GM12878 (cell line): ENCODE measurements around the gene NPHS1. TPM values are rescaled to one million over a fixed set of nuclear protein-coding genes. Genes with fewer than 3 reads are reported as not detected.

Experiments
- ATAC-seq: fragments of 200-7000 bp; cut with Tn5 transposase; 3 replicates; pipeline ENCODE4 v1.9.1; 2020; ENCODE audit warnings: mild to moderate bottlenecking, moderate library complexity
- BruUV-seq: library from RNA; stranded (reverse); fragments of 400-500 nt; replicated peaks from 2 replicates; lab custom pipeline; 2021; lab: Mats Ljungman, UMichigan
- CTCF ChIA-PET: fragments of 300-600 bp; sonication (Branson Sonifier 250); formaldehyde crosslinking; extraction: SDS; loops from one replicate; lab custom pipeline; 2021; ENCODE audit warnings: inconsistent platforms; lab: Yijun Ruan, JAX
- POLR2A ChIA-PET: fragments of 350-600 bp; formaldehyde crosslinking; extraction: SDS; loops from one replicate; lab custom pipeline; 2021; ENCODE audit warnings: inconsistent platforms; lab: Charles Lee
- RAD21 ChIA-PET: fragments of 300-600 bp; sonication (Branson Sonifier 250); formaldehyde crosslinking; loops from one replicate; lab custom pipeline; 2023; ENCODE audit warnings: antibody characterized with exemption; ENCODE audit not compliant: unreplicated experiment; lab: Charles Lee
- SMC1A ChIA-PET: fragments of 300-600 bp; sonication (Branson Sonifier 250); formaldehyde crosslinking; loops from one replicate; lab custom pipeline; 2023; ENCODE audit not compliant: unreplicated experiment, uncharacterized antibody; lab: Charles Lee
- DNase-seq: peaks from one replicate; pipeline ENCODE4 v3.0.0-alpha.2; 2011; ENCODE audit warnings: low read depth, low spot score
- FAIRE-seq: peaks from 3 replicates; lab custom pipeline; 2011; peaks lifted over from hg19 to GRCh38; lab: Jason Lieb, UNC
- H2AFZ ChIP-seq: 2 replicates; pipeline ENCODE4 v1.6.0; 2011; ENCODE audit warnings: low read depth, low read length, control low read depth; ENCODE audit not compliant: control insufficient read depth
- H3K27ac ChIP-seq: 2 replicates; pipeline ENCODE4 v1.5.1; 2011; ENCODE audit warnings: control low read depth; ENCODE audit not compliant: control insufficient read depth, insufficient read depth
- H3K27me3 ChIP-seq, 2 experiments: replicated peaks in 1 of 2; 2 replicates each; pipeline versions ENCODE4 v1.6.0 to v1.6.1; 2011; ENCODE audit warnings: low read length in 1 of 2; ENCODE audit not compliant: control insufficient read depth in 2 of 2, insufficient read depth in 2 of 2
- H3K36me3 ChIP-seq, 2 experiments: 2 replicates each; pipeline ENCODE4 v1.5.1; 2011; ENCODE audit warnings: low read length in 1 of 2; ENCODE audit not compliant: control insufficient read depth in 2 of 2, insufficient read depth in 2 of 2
- H3K4me1 ChIP-seq: 2 replicates; pipeline ENCODE4 v1.6.1; 2011; ENCODE audit warnings: mild to moderate bottlenecking, low read length, moderate library complexity, mixed read lengths; ENCODE audit not compliant: control insufficient read depth, insufficient read depth
- H3K4me2 ChIP-seq: 2 replicates; pipeline ENCODE4 v1.6.0; 2011; ENCODE audit warnings: control low read depth; ENCODE audit not compliant: control insufficient read depth, insufficient read depth
- H3K4me3 ChIP-seq: fragments of 200-600 bp; sonication (generic); 2 replicates; pipeline ENCODE4 v1.5.1; 2016
- H3K79me2 ChIP-seq: 2 replicates; pipeline ENCODE4 v1.6.0; 2011; ENCODE audit warnings: low read length; ENCODE audit not compliant: control insufficient read depth, insufficient read depth
- H3K9ac ChIP-seq: 2 replicates; pipeline ENCODE4 v1.8.0; 2011; ENCODE audit warnings: low read length, control low read depth, mixed read lengths; ENCODE audit not compliant: control insufficient read depth, insufficient read depth
- H3K9me3 ChIP-seq: replicated peaks from 3 replicates; pipeline ENCODE4 v1.5.1; 2011; ENCODE audit warnings: mild to moderate bottlenecking, low read length; ENCODE audit not compliant: control insufficient read depth, insufficient read depth
- H4K20me1 ChIP-seq: 2 replicates; pipeline ENCODE4 v1.6.0; 2011; ENCODE audit not compliant: control insufficient read depth, insufficient read depth
- CHD1 ChIP-seq: IDR thresholded peaks from 2 replicates; pipeline ENCODE4 v1.6.1; 2012; ENCODE audit warnings: low read depth, low read length, improper control_type of control experiment
- DPF2 ChIP-seq: fragments of 450-650 bp; IDR thresholded peaks from 2 replicates; pipeline ENCODE4 v1.6.1; 2017; ENCODE audit warnings: mild to moderate bottlenecking
- EP300 ChIP-seq, 2 experiments: fragments of 150-350 bp in 1 of 2; IDR thresholded peaks; 2 replicates each; pipeline ENCODE4 v1.6.1; 2011 to 2012; ENCODE audit warnings: low read depth in 2 of 2, low read length in 2 of 2, borderline replicate concordance in 1 of 2, improper control_type of control experiment in 1 of 2, inconsistent platforms in 1 of 2; ENCODE audit not compliant: control insufficient read depth in 1 of 2
- HDGF ChIP-seq: fragments of 450-650 bp; IDR thresholded peaks from 2 replicates; pipeline ENCODE4 v1.6.1; 2016; ENCODE audit warnings: antibody characterized with exemption
- KAT2A ChIP-seq: conservative IDR thresholded peaks from 2 replicates; pipeline ENCODE4 v1.6.1; 2011; ENCODE audit warnings: low read depth, low read length; ENCODE audit not compliant: control insufficient read depth
- PAX5 ChIP-seq: IDR thresholded peaks from 2 replicates; pipeline ENCODE4 v1.6.1; 2011; ENCODE audit warnings: low read depth, low read length, borderline replicate concordance
- POU2F2 ChIP-seq: IDR thresholded peaks from 3 replicates; pipeline ENCODE4 v1.6.1; 2011; ENCODE audit warnings: low read depth, mild to moderate bottlenecking, low read length, borderline replicate concordance
- PRDM15 ChIP-seq: fragments of 450-650 bp; formaldehyde crosslinking; IDR thresholded peaks from 2 replicates; pipeline ENCODE4 v1.4.0; 2020; ENCODE audit warnings: mild to moderate bottlenecking, moderate library complexity
- RELA ChIP-seq: fragments of 450-650 bp; IDR thresholded peaks from 2 replicates; pipeline ENCODE4 v1.8.0; 2014; ENCODE audit warnings: borderline replicate concordance; ENCODE audit not compliant: partially characterized antibody
- SMC3 ChIP-seq: IDR thresholded peaks from 2 replicates; pipeline ENCODE4 v1.6.1; 2011; ENCODE audit warnings: low read length, improper control_type of control experiment, borderline replicate concordance
- STAT3 ChIP-seq: IDR thresholded peaks from 2 replicates; pipeline ENCODE4 v1.6.1; 2011; ENCODE audit warnings: low read depth, low read length, improper control_type of control experiment
- SUPT20H ChIP-seq: IDR thresholded peaks from 2 replicates; pipeline ENCODE4 v1.6.1; 2011; ENCODE audit warnings: low read depth, mild to moderate bottlenecking, low read length, moderate library complexity, borderline replicate concordance; ENCODE audit not compliant: control insufficient read depth
- ZBED1 ChIP-seq: IDR thresholded peaks from 2 replicates; pipeline ENCODE4 v1.6.1; 2016; ENCODE audit warnings: borderline replicate concordance
- WGBS: methylation state at CpG from one replicate; pipeline ENCODE4 v1.1.6; 2016; ENCODE audit warnings: low lambda C conversion rate; ENCODE audit not compliant: insufficient replicate concordance, insufficient coverage; ENCODE audit errors: missing lambda C conversion rate; 5-methylcytosine and 5-hydroxymethylcytosine counted together
- in situ Hi-C: fragments of 300-500 bp; cut with MboI; formaldehyde crosslinking; loops from 9 replicates; pipeline ENCODE4 v1.14.3; 2018; ENCODE audit warnings: mixed read lengths
- intact Hi-C: fragments of 100-400 bp; cut with micrococcal nuclease; formaldehyde crosslinking; loops from one replicate; pipeline ENCODE4 v1.14.2; 2022; ENCODE audit not compliant: unreplicated experiment
- polyA plus RNA-seq, 11 experiments: library from polyadenylated mRNA; depleted of rRNA in 4 of 11; unstranded in 6 of 11; stranded (reverse) in 5 of 11; fragments of >200 nt; fragmentation: Nextera tagmentation in 4 of 11; fragmentation: Illumina TruSeq in 1 of 11; extraction: Ambion mirVana in 4 of 11; extraction: Trizol in 1 of 11; gene quantifications; 1 replicate in 1 of 11; 2 replicates in 10 of 11; pipeline versions ENCODE4 v1.2.1 to v1.2.3, GENCODE V29; 2011 to 2016; ENCODE audit warnings: inconsistent platforms in 2 of 11, missing spikeins in 2 of 11, low read depth in 1 of 11
- total RNA-seq, 4 experiments: library from RNA; depleted of rRNA in 3 of 4; stranded (reverse); fragments of >200 nt in 3 of 4; fragmentation: Illumina TruSeq in 1 of 4; extraction: Trizol in 1 of 4; gene quantifications; 2 replicates each; pipeline versions ENCODE4 v1.2.1 to v1.2.3, GENCODE V29; 2013 to 2021
- TF ChIP-seq, protein P1 (sequence below): IDR thresholded peaks from 2 replicates; pipeline ENCODE4 v1.6.1; 2011; ENCODE audit warnings: mild to moderate bottlenecking, low read depth, low read length, moderate library complexity; ENCODE audit not compliant: insufficient replicate concordance

Gene NPHS1
- total and polyA plus RNA-seq, 10 of the 15 experiments (the other 5 are each of a cell fraction or from before 2014, with no cell fraction given), result not detected

DNA sequence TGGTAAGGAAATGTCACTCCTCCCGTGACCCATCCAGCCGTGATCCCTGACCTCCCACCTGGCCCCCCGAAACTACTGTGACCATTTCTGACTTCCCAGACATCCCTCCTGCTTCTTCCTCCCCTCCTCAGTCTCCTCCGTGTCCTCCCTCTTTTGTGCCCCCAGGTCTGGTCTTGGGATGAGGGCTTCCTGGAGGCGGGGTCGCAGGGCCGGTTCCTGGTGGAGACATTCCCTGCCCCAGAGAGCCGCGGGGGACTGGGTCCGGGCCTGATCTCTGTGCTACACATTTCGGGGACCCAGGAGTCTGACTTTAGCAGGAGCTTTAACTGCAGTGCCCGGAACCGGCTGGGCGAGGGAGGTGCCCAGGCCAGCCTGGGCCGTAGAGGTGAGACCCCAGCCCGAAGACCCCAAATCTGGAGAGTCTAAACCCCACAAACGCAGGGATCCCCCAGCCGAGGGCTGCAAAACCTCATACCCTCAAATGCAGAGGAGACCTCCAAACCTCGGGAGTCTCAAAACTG lies 9.4 kb upstream of the NPHS1 start (continued):
- TF ChIP-seq PAX5 (no peak), CHD1 (no peak), DPF2 (no peak), STAT3 (no peak)
- TF ChIP-seq, protein P1, sequence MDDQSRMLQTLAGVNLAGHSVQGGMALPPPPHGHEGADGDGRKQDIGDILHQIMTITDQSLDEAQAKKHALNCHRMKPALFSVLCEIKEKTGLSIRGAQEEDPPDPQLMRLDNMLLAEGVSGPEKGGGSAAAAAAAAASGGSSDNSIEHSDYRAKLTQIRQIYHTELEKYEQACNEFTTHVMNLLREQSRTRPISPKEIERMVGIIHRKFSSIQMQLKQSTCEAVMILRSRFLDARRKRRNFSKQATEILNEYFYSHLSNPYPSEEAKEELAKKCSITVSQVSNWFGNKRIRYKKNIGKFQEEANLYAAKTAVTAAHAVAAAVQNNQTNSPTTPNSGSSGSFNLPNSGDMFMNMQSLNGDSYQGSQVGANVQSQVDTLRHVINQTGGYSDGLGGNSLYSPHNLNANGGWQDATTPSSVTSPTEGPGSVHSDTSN, result no peak

DNA sequence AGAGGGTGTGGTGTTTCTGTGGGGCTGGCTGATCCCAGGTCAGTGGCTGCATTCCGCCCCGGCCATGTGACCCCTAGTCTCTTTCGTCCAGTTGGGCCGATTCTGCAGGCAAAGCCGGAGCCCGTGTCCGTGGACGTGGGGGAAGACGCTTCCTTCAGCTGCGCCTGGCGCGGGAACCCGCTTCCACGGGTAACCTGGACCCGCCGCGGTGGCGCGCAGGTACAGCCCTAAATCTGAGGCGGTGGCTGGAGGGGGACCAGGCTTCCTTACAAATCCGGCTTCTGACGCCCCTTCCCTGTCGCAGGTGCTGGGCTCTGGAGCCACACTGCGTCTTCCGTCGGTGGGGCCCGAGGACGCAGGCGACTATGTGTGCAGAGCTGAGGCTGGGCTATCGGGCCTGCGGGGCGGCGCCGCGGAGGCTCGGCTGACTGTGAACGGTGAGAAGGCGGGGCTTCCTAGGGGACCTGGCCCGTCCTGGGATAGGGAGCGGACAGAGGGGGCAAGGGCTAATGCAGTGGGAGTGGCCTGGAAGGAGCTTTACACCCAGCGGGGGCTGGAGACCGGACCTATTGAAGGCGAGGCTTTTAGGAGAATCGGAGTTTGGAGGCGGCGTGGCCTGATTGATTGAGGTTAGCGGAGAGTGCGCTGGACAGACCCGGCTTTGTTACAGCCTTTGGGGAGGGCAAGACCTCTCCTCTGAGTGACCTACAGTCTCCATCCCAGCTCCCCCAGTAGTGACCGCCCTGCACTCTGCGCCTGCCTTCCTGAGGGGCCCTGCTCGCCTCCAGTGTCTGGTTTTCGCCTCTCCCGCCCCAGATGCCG lies 8.7 kb upstream of the NPHS1 start:
- SMC1A ChIA-PET, result no interaction called here
- intact Hi-C loops (no loop called here), in situ Hi-C loops (no loop called here)
- peaks cover 9 to 13% of the 10 kb centered on the region in 2 experiments; a peak in 3 of 4 replicates for H3K27me3 ChIP-seq
- BruUV-seq, result no TSS peak
- no peak overlapping the region for H3K4me3 ChIP-seq
- no peak for ATAC-seq
- no peak overlapping the region for H3K9ac ChIP-seq
- no peaks in the 10 kb centered on the region for H3K79me2 ChIP-seq
- no peak for FAIRE-seq
- POLR2A ChIA-PET, result no interaction called here
- no peaks in the 10 kb centered on the region for H4K20me1 ChIP-seq
- DNase-seq, result no peak
- no peaks in the 10 kb centered on the region for H3K9me3 ChIP-seq
- 39% methylated on average over 52 of the region's 55 CpGs for WGBS
- H3K4me2 ChIP-seq, result no peak overlapping the region
- H3K4me1 ChIP-seq, result peaks cover 3% of the 10 kb centered on the region; the same call in 1 of the 2 replicates
- CTCF ChIA-PET, result no interaction called here
- RAD21 ChIA-PET, result no interaction called here
- H3K36me3 ChIP-seq, result no peaks in the 10 kb centered on the region
- no peak overlapping the region for H2AFZ ChIP-seq
- no peak overlapping the region for H3K27ac ChIP-seq
- no peak for TF ChIP-seq KAT2A
- TF ChIP-seq PRDM15 (CRISPR knock-in tag), result no peak
- no peak for TF ChIP-seq EP300 (IDR thresholded peaks at IDR 0.05; ENCODE audit: borderline replicate concordance in 1 of 2, control insufficient read depth in 1 of 2, low read depth in 2 of 2, low read length in 2 of 2)
- TF ChIP-seq SMC3, result no peak
- TF ChIP-seq RELA, result no peak
- TF ChIP-seq ZBED1, result no peak
- TF ChIP-seq HDGF, result no peak
- TF ChIP-seq POU2F2, result no peak
- no peak for TF ChIP-seq SUPT20H
